H1 (cell line): ENCODE data around the gene PIGU. TPM values are rescaled to one million over a fixed set of nuclear protein-coding genes. Genes with fewer than 3 reads are reported as not detected.
"Not testable (repeated sequence)": the region's sequence is repeated elsewhere in the genome, so short reads cannot be mapped to it uniquely, and the experiment has no call there.

Source experiments
- CTCF ChIA-PET: fragments of 300-600 bp; sonication (Branson Sonifier 250); formaldehyde crosslinking; loops from one replicate; lab custom pipeline; 2021; ENCODE audit not compliant: partially characterized antibody; lab: Charles Lee
- POLR2A ChIA-PET: fragments of 300-600 bp; sonication (Branson Sonifier 250); formaldehyde crosslinking; loops from one replicate; lab custom pipeline; 2021; ENCODE audit warnings: inconsistent platforms; ENCODE audit not compliant: partially characterized antibody; lab: Charles Lee
- DNase-seq, 2 experiments: peaks; one replicate each; pipeline versions ENCODE4 v3.0.0 to v3.0.0-alpha.2; 2010 to 2022; ENCODE audit warnings: low spot score in 2 of 2, low read depth in 1 of 2, mixed read lengths in 1 of 2
- FAIRE-seq: peaks from 2 replicates; lab custom pipeline; 2011; peaks lifted over from hg19 to GRCh38; lab: Jason Lieb, UNC
- H2AFZ ChIP-seq: 2 replicates; pipeline ENCODE4 v1.8.1; 2012; ENCODE audit warnings: low read length, inconsistent platforms
- H2AK5ac ChIP-seq: 2 replicates; pipeline ENCODE4 v1.6.1; 2013; ENCODE audit warnings: low read depth, low read length
- H2BK120ac ChIP-seq: replicated peaks from 2 replicates; pipeline ENCODE3; 2013; ENCODE audit warnings: low read depth, low read length, inconsistent platforms
- H2BK12ac ChIP-seq: 2 replicates; pipeline ENCODE4 v1.6.1; 2013; ENCODE audit warnings: low read depth, low read length
- H2BK15ac ChIP-seq: 2 replicates; pipeline ENCODE4 v1.6.1; 2013; ENCODE audit warnings: low read length
- H2BK20ac ChIP-seq: 2 replicates; pipeline ENCODE4 v1.6.1; 2013; ENCODE audit warnings: low read length
- H2BK5ac ChIP-seq: 2 replicates; pipeline ENCODE4 v1.6.1; 2013; ENCODE audit warnings: low read depth, low read length
- H3K14ac ChIP-seq: 2 replicates; pipeline ENCODE4 v1.6.1; 2013; ENCODE audit warnings: inconsistent platforms; ENCODE audit not compliant: insufficient read length
- H3K18ac ChIP-seq: 2 replicates; pipeline ENCODE4 v1.6.1; 2013; ENCODE audit warnings: low read length; ENCODE audit errors: extremely low read depth
- H3K23ac ChIP-seq: 2 replicates; pipeline ENCODE4 v1.6.1; 2013; ENCODE audit warnings: inconsistent platforms; ENCODE audit not compliant: insufficient read length
- H3K23me2 ChIP-seq: 2 replicates; pipeline ENCODE4 v1.6.1; 2013; ENCODE audit warnings: low read depth, low read length
- H3K27ac ChIP-seq: 2 replicates; pipeline ENCODE4 v1.6.1; 2011; ENCODE audit warnings: low read depth, low read length, inconsistent platforms
- H3K27me3 ChIP-seq, 4 experiments: replicated peaks in 1 of 4; 1 replicate in 1 of 4; 2 replicates in 3 of 4; pipeline versions ENCODE4 v1.6.1 to v1.8.1; 2011 to 2013; ENCODE audit warnings: low read length in 3 of 4, mild to moderate bottlenecking in 3 of 4, inconsistent platforms in 2 of 4, mixed read lengths in 2 of 4, moderate library complexity in 1 of 4; ENCODE audit not compliant: control insufficient read depth in 3 of 4, insufficient read depth in 3 of 4; ENCODE audit errors: extremely low read depth in 1 of 4
- H3K36me3 ChIP-seq, 4 experiments: 2 replicates each; pipeline versions ENCODE4 v1.6.1 to v1.8.1; 2011 to 2013; ENCODE audit warnings: mild to moderate bottlenecking in 4 of 4, low read length in 3 of 4, moderate library complexity in 2 of 4, control low read depth in 1 of 4, inconsistent platforms in 1 of 4; ENCODE audit not compliant: insufficient read depth in 4 of 4, control insufficient read depth in 2 of 4
- H3K4ac ChIP-seq: replicated peaks from 2 replicates; pipeline ENCODE3; 2013; ENCODE audit warnings: low read length, low read depth, mixed read lengths, inconsistent platforms; ENCODE audit not compliant: insufficient read length
- H3K4me1 ChIP-seq, 4 experiments: replicated peaks in 1 of 4; 1 replicate in 1 of 4; 2 replicates in 3 of 4; pipeline versions ENCODE4 v1.6.1 to v1.8.1; 2011 to 2013; ENCODE audit warnings: low read length in 3 of 4, inconsistent platforms in 2 of 4, mixed read lengths in 1 of 4; ENCODE audit not compliant: insufficient read depth in 4 of 4, control insufficient read depth in 3 of 4
- H3K4me2 ChIP-seq, 2 experiments: 2 replicates each; pipeline versions ENCODE4 v1.6.1 to v1.8.1; 2011 to 2013; ENCODE audit warnings: low read depth in 2 of 2, low read length in 2 of 2, control low read depth in 1 of 2, inconsistent platforms in 1 of 2, mild to moderate bottlenecking in 1 of 2; ENCODE audit not compliant: insufficient read depth in 1 of 2
- H3K4me3 ChIP-seq, 4 experiments: fragments of 200-600, 300-600 bp in 1 of 4; sonication (generic), shearing (Covaris generic), sonication (Bioruptor Twin) in 1 of 4; 2 replicates each; pipeline versions ENCODE4 v1.5.1 to v1.8.1; 2011 to 2016; ENCODE audit warnings: low read length in 4 of 4, low read depth in 3 of 4, control low read depth in 2 of 4, inconsistent platforms in 2 of 4, mild to moderate bottlenecking in 2 of 4, mixed read lengths in 1 of 4, moderate library complexity in 1 of 4; ENCODE audit not compliant: insufficient read depth in 2 of 4; ENCODE audit errors: extremely low read depth in 1 of 4
- H3K56ac ChIP-seq: replicated peaks from 2 replicates; pipeline ENCODE3; 2013; ENCODE audit warnings: low read depth, mild to moderate bottlenecking, mixed read lengths, low read length, inconsistent platforms; ENCODE audit not compliant: insufficient read length
- H3K79me1 ChIP-seq: 2 replicates; pipeline ENCODE4 v1.6.1; 2013; ENCODE audit warnings: low read depth, low read length, control low read depth
- H3K79me2 ChIP-seq, 2 experiments: 2 replicates each; pipeline versions ENCODE4 v1.6.1 to v1.8.1; 2012 to 2013; ENCODE audit warnings: low read length in 2 of 2, mild to moderate bottlenecking in 2 of 2, inconsistent platforms in 1 of 2; ENCODE audit not compliant: insufficient read depth in 2 of 2, control insufficient read depth in 1 of 2
- H3K9ac ChIP-seq, 4 experiments: replicated peaks in 1 of 4; 1 replicate in 1 of 4; 2 replicates in 3 of 4; pipeline versions ENCODE4 v1.6.1 to v1.8.1; 2011 to 2013; ENCODE audit warnings: low read depth in 3 of 4, low read length in 3 of 4, control low read depth in 2 of 4, mild to moderate bottlenecking in 2 of 4, moderate library complexity in 2 of 4, inconsistent platforms in 1 of 4; ENCODE audit errors: extremely low read depth in 1 of 4
- H3K9me3 ChIP-seq, 2 experiments: 2 replicates each; pipeline versions ENCODE4 v1.6.1 to v1.8.1; 2012 to 2013; ENCODE audit warnings: mild to moderate bottlenecking in 2 of 2, moderate library complexity in 2 of 2, control low read depth in 1 of 2, inconsistent platforms in 1 of 2, low read depth in 1 of 2, low read length in 1 of 2, mixed read lengths in 1 of 2; ENCODE audit not compliant: insufficient read depth in 2 of 2
- H4K20me1 ChIP-seq, 2 experiments: replicated peaks in 1 of 2; 2 replicates each; pipeline versions ENCODE3 to v1.8.1; 2011 to 2013; ENCODE audit warnings: inconsistent platforms in 2 of 2, low read length in 2 of 2, mild to moderate bottlenecking in 1 of 2; ENCODE audit not compliant: insufficient read depth in 2 of 2, control insufficient read depth in 1 of 2
- H4K5ac ChIP-seq: 2 replicates; pipeline ENCODE4 v1.6.1; 2013; ENCODE audit warnings: low read length, low read depth, mixed read lengths, inconsistent platforms; ENCODE audit not compliant: insufficient read length
- H4K8ac ChIP-seq: 2 replicates; pipeline ENCODE4 v1.8.0; 2013; ENCODE audit warnings: mild to moderate bottlenecking, moderate library complexity, low read length, inconsistent platforms; ENCODE audit not compliant: insufficient read depth; ENCODE audit errors: extremely low read depth
- H4K91ac ChIP-seq: replicated peaks from 2 replicates; pipeline ENCODE3; 2013; ENCODE audit warnings: low read length, mixed read lengths, inconsistent platforms; ENCODE audit not compliant: insufficient read length
- WGBS, 2 experiments: shearing (Covaris generic) in 1 of 2; methylation state at CpG; one replicate each; pipeline versions ENCODE4 v1.1.6 to v1.1.7; 2013 to 2015; ENCODE audit warnings: low lambda C conversion rate in 2 of 2, mixed read lengths in 2 of 2, inconsistent platforms in 1 of 2, low coverage in 1 of 2, missing lambda C conversion rate in 1 of 2; ENCODE audit not compliant: insufficient replicate concordance in 2 of 2, insufficient coverage in 1 of 2, insufficient read length in 1 of 2; ENCODE audit errors: extremely low coverage in 1 of 2, missing lambda C conversion rate in 1 of 2; 5-methylcytosine and 5-hydroxymethylcytosine counted together
- polyA plus RNA-seq, 7 experiments: library from polyadenylated mRNA; depleted of rRNA in 3 of 7; stranded (reverse) in 5 of 7; unstranded in 2 of 7; fragments of >200 nt in 5 of 7; fragments of 200-250 nt in 2 of 7; gene quantifications; 1 replicate in 5 of 7; 2 replicates in 1 of 7; 4 replicates in 1 of 7; pipeline versions ENCODE4 v1.2.1 to v1.2.3, GENCODE V29; 2011 to 2013; ENCODE audit warnings: missing spikeins in 2 of 7, mixed read lengths in 2 of 7
- total RNA-seq: library from RNA; stranded (reverse); fragmentation: NEBNext Ultra II Directional; extraction: Animal tissue kit (Norgen Biotek cat#: 25700); gene quantifications from 2 replicates; pipeline ENCODE4 v1.2.1, GENCODE V29; 2021

The PIGU gene
- total and polyA plus RNA-seq, 2 of the 8 experiments (the other 6 are each of a cell fraction or from before 2014, with no cell fraction given), result 28.3 to 117 TPM

- POLR2A ChIA-PET, H2AFZ ChIP-seq, H3K23ac ChIP-seq, H2BK12ac ChIP-seq, DNase-seq, H2BK15ac ChIP-seq, H3K9me3 ChIP-seq, H3K4me3 ChIP-seq, H3K56ac ChIP-seq, H3K4me1 ChIP-seq, H3K9ac ChIP-seq, H2BK120ac ChIP-seq, H3K14ac ChIP-seq, H3K27me3 ChIP-seq, H4K5ac ChIP-seq, H4K8ac ChIP-seq, H3K79me1 ChIP-seq, H2BK5ac ChIP-seq, H3K4me2 ChIP-seq, H3K18ac ChIP-seq, H3K23me2 ChIP-seq, H4K91ac ChIP-seq, FAIRE-seq, H4K20me1 ChIP-seq, H3K4ac ChIP-seq, H3K79me2 ChIP-seq, H3K36me3 ChIP-seq, H2BK20ac ChIP-seq, H3K27ac ChIP-seq, H2AK5ac ChIP-seq: not testable (repeated sequence)
- WGBS, 2 experiments, result 92% methylated on average over 11 of the region's 13 CpGs; no CpG with 5 or more reads in 1 of the 2 experiments
- CTCF ChIA-PET, result interaction anchor here (1.3 kb wide), 2 partner anchors 20 to 50 kb away, joined by 3 read pairs; no protein-coding TSS in a partner anchor
These were observed 42.5 kb upstream of the PIGU start for GRCh38 chr20:34719242-34720017.
